ENCODE measurements around the gene TUSC2. TPM values are rescaled to one million over a fixed set of nuclear protein-coding genes. Genes with fewer than 3 reads are reported as not detected.

Gene TUSC2
- total RNA-seq, 4 donors from 2014 or later, result 12.8 to 21.7 (median 17.4) TPM

DNA sequence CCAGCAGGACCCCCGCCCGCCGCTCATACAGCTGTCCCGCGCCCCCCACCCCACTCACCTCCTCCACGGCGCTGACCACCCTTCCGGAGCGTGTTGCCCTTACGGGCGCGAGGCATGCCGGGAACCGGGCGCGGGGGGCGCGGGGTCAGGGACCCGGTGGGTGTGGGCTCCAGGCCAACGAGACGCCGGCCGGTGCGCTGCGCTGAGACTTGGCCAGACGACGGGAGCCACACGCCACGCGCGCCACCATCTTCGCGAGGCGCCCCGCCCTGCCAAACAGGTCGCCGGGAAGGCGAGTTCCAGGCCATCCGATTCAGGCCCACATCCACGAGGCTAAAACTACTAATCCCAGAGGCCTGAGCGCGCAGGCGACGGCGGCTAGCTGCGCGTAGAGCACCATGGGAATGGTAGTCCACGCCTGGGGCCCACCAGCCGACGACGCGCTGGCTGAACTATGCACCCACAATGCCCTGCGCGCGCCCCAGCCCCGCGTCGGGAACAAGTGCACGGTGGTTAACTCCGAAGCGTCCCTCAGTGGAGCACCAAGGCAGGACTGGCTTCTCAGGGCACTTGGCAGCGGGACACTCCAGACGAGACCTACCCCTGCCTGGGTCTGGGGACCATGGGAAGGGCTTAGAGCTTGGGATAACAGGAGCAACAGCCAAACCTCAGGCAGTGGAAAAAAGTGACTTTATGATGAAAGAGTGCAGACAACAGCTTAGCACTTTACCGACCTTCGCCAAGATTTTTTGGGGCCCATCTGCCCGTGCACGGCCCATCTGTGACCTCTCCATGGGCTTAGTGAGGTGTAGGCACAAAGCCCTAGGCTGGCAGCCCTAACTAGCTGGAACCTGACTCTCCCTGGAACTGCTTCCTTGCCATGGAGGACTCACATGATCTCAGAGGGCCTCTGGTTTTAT is 35.6 kb downstream of the TUSC2 start, which contains the start of gene IFRD2:
Gene IFRD2 (minus strand): TSS at position 271 of the 920 bp plus-strand sequence. CDS start 155 bp downstream, at position 116.
- WGBS, result no CpG with 5 or more reads among the region's 67 CpGs
- no peaks in the 10 kb centered on the region for H3K9me3 ChIP-seq
- peak within 1 kb of the TSS; percentile 85 for H3K4me3 ChIP-seq
- H3K27ac ChIP-seq, result peak within 1 kb of the TSS; percentile 89
- H3K4me1 ChIP-seq, result peaks cover 26% of the 10 kb centered on the region
- no peak for TF ChIP-seq POLR2A (IDR thresholded peaks at IDR 0.05)
- TF ChIP-seq, protein P1, sequence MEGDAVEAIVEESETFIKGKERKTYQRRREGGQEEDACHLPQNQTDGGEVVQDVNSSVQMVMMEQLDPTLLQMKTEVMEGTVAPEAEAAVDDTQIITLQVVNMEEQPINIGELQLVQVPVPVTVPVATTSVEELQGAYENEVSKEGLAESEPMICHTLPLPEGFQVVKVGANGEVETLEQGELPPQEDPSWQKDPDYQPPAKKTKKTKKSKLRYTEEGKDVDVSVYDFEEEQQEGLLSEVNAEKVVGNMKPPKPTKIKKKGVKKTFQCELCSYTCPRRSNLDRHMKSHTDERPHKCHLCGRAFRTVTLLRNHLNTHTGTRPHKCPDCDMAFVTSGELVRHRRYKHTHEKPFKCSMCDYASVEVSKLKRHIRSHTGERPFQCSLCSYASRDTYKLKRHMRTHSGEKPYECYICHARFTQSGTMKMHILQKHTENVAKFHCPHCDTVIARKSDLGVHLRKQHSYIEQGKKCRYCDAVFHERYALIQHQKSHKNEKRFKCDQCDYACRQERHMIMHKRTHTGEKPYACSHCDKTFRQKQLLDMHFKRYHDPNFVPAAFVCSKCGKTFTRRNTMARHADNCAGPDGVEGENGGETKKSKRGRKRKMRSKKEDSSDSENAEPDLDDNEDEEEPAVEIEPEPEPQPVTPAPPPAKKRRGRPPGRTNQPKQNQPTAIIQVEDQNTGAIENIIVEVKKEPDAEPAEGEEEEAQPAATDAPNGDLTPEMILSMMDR (IDR thresholded peaks at IDR 0.05), result no peak
- TF ChIP-seq EP300 (IDR thresholded peaks at IDR 0.05), result peak; percentile 16
- TF ChIP-seq POLR2AphosphoS5 (IDR thresholded peaks at IDR 0.05), result peak; percentile 43 to 93 (median 89)
- DNase-seq (ENCODE audit: low spot score in 2 of 2), result peak; percentile 97 to 98
- H3K27me3 ChIP-seq, result no peaks in the 10 kb centered on the region
- H3K36me3 ChIP-seq, result peaks cover 40% of the 10 kb centered on the region

- 94% methylated on average over 9 of the region's 16 CpGs for WGBS
- Histone ChIP-seq H3K4me3 (no peak overlapping the region), H3K27ac (no peak overlapping the region), H3K36me3 (peaks cover 46% of the 10 kb centered on the region), H3K27me3 (no peaks in the 10 kb centered on the region), H3K9me3 (no peaks in the 10 kb centered on the region), H3K4me1 (peaks cover 26% of the 10 kb centered on the region)
- DNase-seq (ENCODE audit: low spot score in 2 of 2), result peak in 1 of 2 donors; percentile 76
- no peak for TF ChIP-seq POLR2A (IDR thresholded peaks at IDR 0.05)
- no peak for TF ChIP-seq POLR2AphosphoS5 (IDR thresholded peaks at IDR 0.05)
- TF ChIP-seq, protein P1 (IDR thresholded peaks at IDR 0.05), result no peak
- no peak for TF ChIP-seq EP300 (IDR thresholded peaks at IDR 0.05)
Observed at GRCh38 chr3:50290161-50290641, 37.8 kb downstream of the TUSC2 start.

GRCh38 chr3:50289130-50289529 is 38.9 kb downstream of the TUSC2 start:
- Histone ChIP-seq H3K4me3 (no peak overlapping the region), H3K36me3 (peaks cover 46% of the 10 kb centered on the region), H3K4me1 (peaks cover 26% of the 10 kb centered on the region), H3K27ac (no peak overlapping the region), H3K9me3 (no peaks in the 10 kb centered on the region), H3K27me3 (no peaks in the 10 kb centered on the region)
- no peak for DNase-seq (ENCODE audit: low spot score in 2 of 2)
- TF ChIP-seq EP300 (IDR thresholded peaks at IDR 0.05) (no peak), POLR2A (IDR thresholded peaks at IDR 0.05) (no peak), POLR2AphosphoS5 (IDR thresholded peaks at IDR 0.05) (no peak)
- TF ChIP-seq, protein P1 (IDR thresholded peaks at IDR 0.05), result no peak
- 93% methylated on average over 5 of the region's 6 CpGs for WGBS

DNA sequence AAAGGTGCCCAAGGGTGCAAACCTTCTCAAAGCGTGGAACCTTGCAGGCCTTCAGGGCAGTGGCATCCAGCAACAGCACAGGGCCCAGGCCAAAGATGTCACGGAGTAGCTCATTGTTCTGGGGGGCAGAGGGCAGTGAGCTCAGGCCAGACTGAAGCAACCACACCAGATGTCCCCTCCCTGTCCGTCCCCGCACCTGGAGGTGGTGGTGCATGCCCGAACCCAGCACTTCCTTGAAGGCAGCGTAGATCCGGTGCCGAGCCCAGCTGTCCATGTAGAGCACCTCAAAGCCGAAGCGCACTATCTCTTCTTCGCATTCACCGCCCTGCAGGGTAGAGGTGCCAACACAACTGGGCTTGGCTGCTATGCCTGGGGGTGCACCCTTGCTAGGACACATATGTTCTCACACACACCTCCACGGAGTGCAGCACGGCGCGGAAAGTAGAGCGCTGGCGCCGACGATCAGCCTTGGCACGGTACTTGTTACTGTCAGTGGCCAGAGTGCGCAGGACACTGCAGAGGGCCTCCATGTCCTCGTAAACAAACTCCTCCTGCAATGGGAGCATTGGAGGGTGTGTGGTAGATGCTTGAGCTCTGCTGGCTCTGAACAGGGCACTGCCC is 39.5 kb downstream of the TUSC2 start:
- no peak overlapping the region for H3K4me3 ChIP-seq
- peaks cover 26% of the 10 kb centered on the region for H3K4me1 ChIP-seq
- no peak for TF ChIP-seq POLR2AphosphoS5 (IDR thresholded peaks at IDR 0.05)
- TF ChIP-seq, protein P1 (IDR thresholded peaks at IDR 0.05), result no peak
- no peak for DNase-seq (ENCODE audit: low spot score in 2 of 2)
- H3K27me3 ChIP-seq, result no peaks in the 10 kb centered on the region
- H3K36me3 ChIP-seq, result peaks cover 46% of the 10 kb centered on the region
- WGBS, result 91% methylated on average over 16 of the region's 23 CpGs
- H3K9me3 ChIP-seq, result no peaks in the 10 kb centered on the region
- no peak overlapping the region for H3K27ac ChIP-seq

GRCh38 chr3:50287262-50287661 is 40.8 kb downstream of the TUSC2 start:
- H3K36me3 ChIP-seq, result peaks cover 46% of the 10 kb centered on the region
- no peak for DNase-seq (ENCODE audit: low spot score in 2 of 2)
- no peak overlapping the region for H3K4me3 ChIP-seq
- 100% methylated on average over 1 of the region's 1 CpG for WGBS
- no peak overlapping the region for H3K27ac ChIP-seq
- H3K9me3 ChIP-seq, result no peaks in the 10 kb centered on the region
- H3K4me1 ChIP-seq, result peaks cover 14% of the 10 kb centered on the region
- TF ChIP-seq EP300 (IDR thresholded peaks at IDR 0.05) (no peak), POLR2A (IDR thresholded peaks at IDR 0.05) (no peak), POLR2AphosphoS5 (IDR thresholded peaks at IDR 0.05) (no peak)
- TF ChIP-seq, protein P1 (IDR thresholded peaks at IDR 0.05), result no peak
- H3K27me3 ChIP-seq, result no peaks in the 10 kb centered on the region
